ENCODE data around the gene PRRX1. TPM values are rescaled to one million over a fixed set of nuclear protein-coding genes. Genes with fewer than 3 reads are reported as not detected.

The PRRX1 gene
- total and polyA plus RNA-seq, 8 donors = 1.0 to 11.6 (median 2.3) TPM

- Histone ChIP-seq H3K9me3 (no peaks in the 10 kb centered on the region), H3K4me1 (no peaks in the 10 kb centered on the region), H3K27ac (no peak overlapping the region), H3K36me3 (no peaks in the 10 kb centered on the region), H3K4me3 (no peak overlapping the region), H3K27me3 (no peaks in the 10 kb centered on the region)
- WGBS, 2 donors = 68 to 75% methylated on average over 8 of the region's 8 CpGs
- TF ChIP-seq CTCF (IDR thresholded peaks at IDR 0.05) = no peak
- ATAC-seq (no peak), FAIRE-seq (no peak), DNase-seq (no peak)
- intact Hi-C loops (cut with DNase I) = no loop called here
Observed at GRCh38 chr1:170686291-170686690, 22.4 kb downstream of the PRRX1 start.

GRCh38 chr1:170687621-170688020, 23.7 kb downstream of the PRRX1 start:
- intact Hi-C loops (cut with DNase I) = no loop called here
- Histone ChIP-seq H3K9me3 (no peaks in the 10 kb centered on the region), H3K4me3 (no peak overlapping the region), H3K27me3 (no peaks in the 10 kb centered on the region), H3K36me3 (no peaks in the 10 kb centered on the region), H3K27ac (no peak overlapping the region), H3K4me1 (no peaks in the 10 kb centered on the region)
- 62 to 78% methylated on average over 4 of the region's 4 CpGs for WGBS, 2 donors
- DNase-seq = no peak
- ATAC-seq = no peak
- FAIRE-seq = no peak
- no peak for TF ChIP-seq CTCF (IDR thresholded peaks at IDR 0.05)

GRCh38 chr1:170691258-170691657, 27.3 kb downstream of the PRRX1 start:
- no peaks in the 10 kb centered on the region for H3K27me3 ChIP-seq
- intact Hi-C loops (cut with DNase I) = no loop called here
- no peak for ATAC-seq
- H3K27ac ChIP-seq = no peak overlapping the region
- H3K4me3 ChIP-seq = no peak overlapping the region
- FAIRE-seq = no peak
- no peaks in the 10 kb centered on the region for H3K9me3 ChIP-seq
- no peak for DNase-seq
- no peaks in the 10 kb centered on the region for H3K36me3 ChIP-seq
- H3K4me1 ChIP-seq = no peaks in the 10 kb centered on the region
- no peak for TF ChIP-seq CTCF (IDR thresholded peaks at IDR 0.05)

- Histone ChIP-seq H3K4me1 (no peaks in the 10 kb centered on the region), H3K4me3 (no peak overlapping the region), H3K36me3 (no peaks in the 10 kb centered on the region), H3K27ac (no peak overlapping the region), H3K27me3 (no peaks in the 10 kb centered on the region), H3K9me3 (no peaks in the 10 kb centered on the region)
- DNase-seq = no peak
- no peak for ATAC-seq
- WGBS, 2 donors = 46 to 47% methylated on average over 2 of the region's 2 CpGs
- TF ChIP-seq CTCF (IDR thresholded peaks at IDR 0.05) = no peak
- intact Hi-C loops (cut with DNase I) = no loop called here
- FAIRE-seq = no peak
Observed at GRCh38 chr1:170692866-170693575, 29.1 kb downstream of the PRRX1 start.

- FAIRE-seq (no peak), ATAC-seq (no peak), DNase-seq (no peak)
- no peaks in the 10 kb centered on the region for H3K4me1 ChIP-seq
- H3K36me3 ChIP-seq = no peaks in the 10 kb centered on the region
- 63 to 70% methylated on average over 6 of the region's 6 CpGs for WGBS, 2 donors
- TF ChIP-seq CTCF (IDR thresholded peaks at IDR 0.05) = no peak
- H3K27ac ChIP-seq = no peak overlapping the region
- no peaks in the 10 kb centered on the region for H3K9me3 ChIP-seq
- intact Hi-C loops (cut with DNase I) = no loop called here
- H3K27me3 ChIP-seq = no peaks in the 10 kb centered on the region
- no peak overlapping the region for H3K4me3 ChIP-seq
Observed at GRCh38 chr1:170694172-170694926, 30.4 kb downstream of the PRRX1 start.
